NCI-H1930 (cell line): ENCODE results near the gene MOGAT3.

ENCODE experiments used
- DNase-seq, 2 experiments: peaks; one replicate each; lab custom pipeline; 2025; lab: John Stamatoyannopoulos, UW

Gene MOGAT3

DNA sequence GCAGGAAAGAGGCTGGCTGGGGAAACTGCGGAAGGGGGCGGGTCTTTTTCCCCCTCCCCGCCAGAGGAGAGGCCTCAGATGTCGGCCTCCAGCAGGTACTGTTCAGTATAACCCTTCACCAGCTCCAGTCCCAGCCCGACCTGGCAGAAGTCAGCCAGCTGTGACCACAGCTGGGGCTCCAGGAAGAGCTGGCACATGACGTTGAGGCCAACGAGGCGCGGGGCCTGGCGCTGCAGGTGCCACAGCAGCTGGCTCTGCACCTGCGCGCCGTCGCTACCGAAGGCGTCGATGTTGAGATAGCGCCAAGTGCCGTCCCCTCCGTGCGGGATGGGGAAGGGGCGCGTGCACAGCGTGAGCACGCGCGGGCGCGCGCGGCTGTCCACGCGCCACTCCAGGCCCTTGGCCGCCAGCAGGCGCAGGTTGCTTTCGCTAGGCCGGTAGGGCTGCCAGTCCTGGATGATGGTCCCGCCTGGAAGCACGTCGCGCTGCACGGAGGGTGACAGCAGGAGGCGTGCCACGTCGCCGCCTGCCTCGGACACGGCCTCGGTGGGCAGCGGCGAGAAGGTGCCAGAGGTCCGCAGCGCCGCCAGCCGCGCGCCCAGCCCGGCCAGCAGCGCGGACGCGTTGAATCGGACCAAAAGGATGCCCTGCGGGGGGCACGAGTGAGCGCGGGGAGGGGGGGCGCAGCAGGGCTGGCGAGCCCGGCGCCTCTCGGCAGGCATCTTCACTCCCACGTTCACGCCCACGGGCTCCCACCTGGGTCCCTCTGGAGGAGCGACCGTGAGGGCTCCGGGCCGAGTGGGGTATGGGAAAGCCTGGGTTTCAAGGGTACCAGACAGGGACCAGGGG is 28.6 kb downstream of the MOGAT3 start:
- DNase-seq = no peak

DNA sequence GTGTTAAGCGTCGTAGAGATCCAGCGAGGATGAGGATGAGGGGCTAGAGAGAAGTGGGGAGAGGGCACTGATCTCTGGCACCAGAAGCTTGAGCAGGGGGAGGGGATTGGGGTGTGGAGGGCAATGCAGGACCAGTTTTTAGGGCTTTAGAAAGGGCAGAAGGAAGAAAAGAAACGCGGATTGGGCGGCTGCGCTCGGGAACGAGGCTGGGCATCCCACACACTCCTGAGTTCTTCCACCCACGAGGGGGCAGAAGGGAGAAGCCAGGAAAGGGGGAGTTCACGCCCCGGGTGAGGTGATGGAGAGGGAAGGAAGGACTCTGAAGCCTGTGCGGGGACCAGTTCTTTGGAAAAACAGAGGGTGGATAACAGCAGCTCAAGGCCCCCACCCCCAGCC is 29.4 kb downstream of the MOGAT3 start:
- no peak for DNase-seq

DNA sequence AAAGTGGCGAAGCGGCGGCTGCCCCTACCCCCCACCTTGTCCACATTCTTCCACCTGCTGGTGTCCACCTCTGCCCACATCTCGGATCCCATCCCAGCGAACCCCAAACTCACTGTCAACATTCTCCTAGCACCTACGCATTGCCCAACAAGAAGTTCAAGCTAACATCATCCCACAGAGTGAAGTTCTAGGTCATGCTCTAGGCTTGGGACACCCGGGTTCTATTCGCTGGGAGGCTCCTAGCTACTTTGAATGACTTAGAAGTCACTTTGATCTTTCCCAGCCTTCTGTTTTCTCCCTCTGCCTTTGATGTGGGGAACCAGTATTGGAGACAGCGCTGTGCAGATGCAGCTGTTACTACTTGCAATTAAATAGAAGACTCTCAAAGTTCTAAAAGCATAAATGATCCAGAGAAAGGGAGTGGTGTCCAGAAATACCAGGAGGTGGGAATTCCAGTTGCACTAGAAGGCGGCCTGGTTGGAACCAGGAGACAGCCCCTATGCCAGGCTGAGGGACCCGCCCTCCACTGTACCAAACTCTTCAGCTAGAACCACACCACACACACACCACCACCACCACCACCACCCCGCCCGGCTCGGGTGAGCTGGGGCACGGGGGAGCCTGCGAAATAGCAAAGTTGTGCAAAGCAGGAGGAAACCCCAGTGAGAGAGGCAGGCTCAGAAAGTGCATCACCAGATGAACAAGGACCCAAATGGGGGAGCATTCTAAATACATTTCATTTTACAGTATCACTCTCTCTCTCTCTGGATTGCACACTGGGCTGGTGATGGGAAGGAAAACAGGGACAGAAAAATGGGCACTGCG is 30.0 kb downstream of the MOGAT3 start:
- no peak for DNase-seq

DNA sequence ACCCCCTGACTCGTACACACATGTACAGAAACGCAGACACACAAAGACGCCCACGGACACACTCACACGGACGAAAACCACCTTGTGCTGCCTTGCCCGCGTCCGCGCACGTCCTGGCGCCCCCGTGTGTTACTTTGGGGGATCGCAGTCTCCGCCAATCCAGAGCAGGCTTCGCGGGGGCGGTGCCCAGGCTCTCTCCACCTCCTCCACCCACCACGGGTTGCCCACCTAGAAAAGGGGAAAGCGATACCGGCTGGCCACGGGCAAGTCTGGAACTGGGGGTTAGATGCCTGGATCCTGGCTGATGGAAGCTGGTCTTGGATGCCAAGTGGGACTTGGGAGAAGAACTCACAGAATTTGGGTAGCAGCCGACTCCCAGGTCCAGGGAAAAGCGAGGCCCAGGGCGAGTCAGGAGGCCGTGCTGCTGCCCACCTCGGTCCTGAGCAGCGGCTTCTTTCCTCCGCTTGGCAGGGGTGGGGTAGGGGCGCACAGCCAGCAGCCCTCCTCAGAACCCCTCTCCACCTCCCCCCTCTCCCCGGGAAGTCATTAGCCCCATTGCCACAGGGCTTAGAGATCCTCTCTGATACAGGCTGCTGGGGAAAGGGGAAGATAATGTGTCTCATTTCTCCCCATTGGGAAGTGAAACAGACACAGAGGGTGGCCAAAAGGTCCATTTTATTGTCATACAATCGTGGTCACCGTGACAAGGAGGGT is 30.8 kb downstream of the MOGAT3 start:
- peak; percentile 49 to 68 for DNase-seq

DNA sequence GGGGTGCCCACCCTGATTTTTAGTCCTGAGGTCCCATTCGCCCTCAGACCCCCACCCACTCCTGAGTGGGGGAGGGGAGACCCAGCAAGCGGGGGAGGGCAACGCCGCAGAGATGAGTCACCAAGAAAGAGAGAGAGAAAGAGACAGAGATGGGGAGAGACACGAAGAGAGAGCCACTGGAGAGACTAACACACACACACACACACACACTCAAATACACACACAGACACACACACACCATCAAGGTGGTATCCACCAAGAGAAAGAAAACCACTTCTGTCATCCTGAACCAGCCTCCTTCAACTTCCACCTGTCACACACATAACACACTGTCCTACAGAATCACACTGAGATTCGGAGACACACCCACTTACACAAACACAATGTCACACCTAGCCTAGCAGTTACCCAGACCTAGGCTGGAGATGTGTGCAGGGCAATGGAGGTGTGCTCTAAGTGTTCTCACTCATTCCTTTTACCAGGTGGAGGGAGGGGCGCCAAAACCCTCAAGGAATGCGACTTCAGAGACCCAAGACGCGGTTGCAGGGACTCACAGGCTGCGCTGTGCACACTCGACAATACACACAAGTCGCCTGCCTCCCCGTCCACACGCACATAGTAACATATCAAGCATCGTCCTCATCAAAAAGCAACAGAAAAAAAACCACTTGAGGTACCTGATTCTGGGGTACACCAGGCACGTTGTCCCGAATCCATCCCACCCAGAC is 31.6 kb downstream of the MOGAT3 start:
- no peak for DNase-seq

DNA sequence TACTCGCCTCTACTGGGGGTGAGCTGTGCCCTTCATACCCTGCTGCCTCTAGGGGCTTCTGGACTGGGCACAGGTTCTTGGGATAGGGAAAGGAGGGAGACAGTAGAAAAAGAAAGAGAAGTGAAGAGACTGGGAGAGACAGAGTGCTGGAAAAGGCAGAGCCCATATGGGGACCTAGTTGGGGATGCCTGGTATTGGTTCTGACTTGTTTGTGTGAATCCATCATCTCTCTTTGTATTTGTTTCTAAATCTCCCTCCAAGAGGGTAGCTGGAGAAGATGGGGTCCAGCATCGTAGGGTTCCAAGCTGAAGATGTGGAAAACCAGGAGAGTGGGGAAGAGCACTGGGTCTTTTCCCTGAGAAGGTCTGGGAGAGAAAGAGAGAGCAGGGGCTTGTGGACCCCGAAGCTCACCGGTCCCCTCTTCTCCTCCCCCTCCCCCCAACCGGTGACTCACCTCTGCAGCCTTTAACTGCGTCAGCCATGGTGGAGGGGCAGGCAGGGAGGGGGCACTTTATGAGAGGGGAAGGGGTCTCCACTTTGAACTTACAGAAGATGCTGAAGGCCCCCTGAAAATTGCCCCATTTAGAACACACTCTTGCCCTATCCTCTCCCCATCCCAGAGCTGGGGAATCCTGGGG is 32.3 kb downstream of the MOGAT3 start:
- DNase-seq = no peak

DNA sequence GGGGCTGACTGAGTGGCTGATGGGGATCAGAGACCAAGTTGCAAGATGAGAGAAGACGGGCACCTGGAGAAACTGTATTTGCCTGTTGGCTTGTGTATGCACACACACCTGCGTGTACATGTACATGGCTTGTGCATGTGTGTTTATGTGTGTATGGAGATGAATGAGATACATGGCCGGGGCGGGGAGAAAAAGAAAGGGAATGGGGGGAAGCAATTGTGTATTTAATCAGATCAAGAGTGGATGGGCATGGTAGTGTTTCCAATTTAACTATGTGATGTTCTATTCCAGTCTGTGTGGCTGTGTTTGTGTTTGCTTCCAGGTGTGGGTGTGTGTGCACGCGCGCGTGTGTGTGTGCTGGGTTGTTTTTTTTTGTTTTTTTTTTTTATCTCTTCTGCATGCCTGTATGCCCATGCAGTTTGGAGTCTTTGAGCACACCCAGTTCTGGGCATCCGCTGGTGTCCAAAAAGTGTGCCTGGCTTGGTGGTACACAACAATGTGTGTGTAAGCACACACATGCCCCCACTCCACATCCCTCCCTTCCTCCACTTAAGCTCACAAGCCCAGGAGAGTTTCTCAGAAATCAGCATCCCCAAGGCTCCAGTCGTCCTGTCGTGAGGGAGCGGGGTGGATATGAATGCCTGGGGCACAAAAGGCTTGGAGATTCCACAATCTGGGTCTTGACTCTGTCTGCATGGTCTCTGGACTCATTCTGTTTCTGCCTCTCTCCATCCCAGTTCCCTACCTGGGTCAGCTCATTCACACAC is 33.0 kb downstream of the MOGAT3 start:
- DNase-seq = no peak

DNA sequence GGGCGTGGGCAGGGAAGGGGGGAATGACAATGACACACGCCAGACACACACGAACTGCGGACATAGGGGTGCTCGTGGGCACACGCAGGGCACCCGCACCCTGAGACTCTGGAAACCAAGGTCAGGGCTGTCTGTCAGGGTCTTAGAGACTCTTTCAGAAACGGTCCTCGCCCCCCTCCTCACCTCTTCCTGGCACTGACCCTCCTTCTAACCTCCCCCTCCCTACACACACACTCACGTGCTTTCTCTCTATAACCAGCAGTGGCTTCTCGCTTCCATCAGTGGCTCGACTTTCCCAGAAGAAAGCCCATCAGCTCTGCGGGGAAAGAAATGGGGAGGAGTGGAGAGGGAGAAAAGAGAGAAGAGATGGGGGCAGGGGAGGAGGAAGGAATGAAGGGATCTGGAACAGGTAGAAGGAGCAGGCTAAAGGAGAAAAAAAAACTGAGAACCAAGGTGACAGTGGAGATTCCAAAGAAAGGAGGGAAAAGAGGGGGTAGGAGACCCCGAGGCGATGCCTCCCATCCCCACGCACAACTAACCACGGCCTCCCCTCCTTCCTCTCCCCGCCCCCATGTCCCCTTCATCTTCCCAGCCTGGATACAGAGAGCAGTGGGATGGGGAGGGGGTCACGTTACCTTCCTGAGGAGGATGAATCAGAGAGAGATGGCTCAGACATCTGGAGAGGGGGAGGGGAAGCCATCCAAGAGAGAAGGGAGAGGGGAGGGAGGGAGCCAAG is 33.8 kb downstream of the MOGAT3 start:
- DNase-seq = no peak

DNA sequence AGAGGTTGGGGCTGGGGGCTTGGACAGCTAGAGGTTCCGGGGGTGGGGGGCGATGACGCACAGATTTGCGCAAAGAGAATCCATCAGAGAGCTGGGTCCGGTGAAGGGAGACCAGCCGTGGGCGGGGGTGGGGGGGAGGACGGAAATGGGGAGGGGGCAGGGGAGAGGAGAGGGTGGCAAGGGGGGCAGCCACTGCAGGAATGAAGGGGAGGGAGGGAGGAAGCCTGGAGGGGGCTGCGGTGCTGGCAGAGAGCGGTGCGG is 34.3 kb downstream of the MOGAT3 start:
- DNase-seq = no peak

DNA sequence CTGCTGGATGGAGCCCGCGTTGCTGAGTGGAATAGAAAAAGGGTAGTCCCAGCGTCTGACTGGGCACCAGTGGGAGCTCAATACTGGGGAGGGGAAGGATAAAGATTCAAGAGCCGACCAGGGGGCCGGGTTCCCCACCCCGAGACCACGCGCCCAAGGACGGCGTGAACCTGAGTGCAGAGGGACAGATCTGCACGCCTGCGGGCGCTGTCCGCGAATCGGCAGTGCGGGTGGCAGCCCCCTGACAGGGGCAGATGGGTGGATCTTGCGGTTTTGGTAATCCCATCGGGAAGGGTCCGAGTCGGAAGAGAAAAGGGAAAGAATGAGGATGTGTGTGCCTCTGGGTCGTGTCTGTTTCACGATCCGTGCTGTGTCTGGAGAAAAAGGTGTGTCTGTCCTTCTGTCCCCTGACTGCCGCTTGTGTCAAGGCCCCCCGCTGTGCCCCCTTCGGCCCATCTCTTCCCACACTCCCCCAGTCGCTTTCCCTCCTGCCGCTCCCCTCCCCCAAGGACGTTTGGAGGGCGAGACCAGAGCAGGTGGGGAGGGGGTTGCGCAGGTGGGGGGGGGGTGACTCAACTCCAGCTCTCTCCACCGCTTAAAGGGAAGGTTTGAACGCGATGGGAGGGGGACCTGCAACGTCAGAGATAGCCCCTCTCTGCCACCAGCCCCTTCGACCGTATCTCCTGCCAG is 34.7 kb downstream of the MOGAT3 start:
- no peak for DNase-seq

DNA sequence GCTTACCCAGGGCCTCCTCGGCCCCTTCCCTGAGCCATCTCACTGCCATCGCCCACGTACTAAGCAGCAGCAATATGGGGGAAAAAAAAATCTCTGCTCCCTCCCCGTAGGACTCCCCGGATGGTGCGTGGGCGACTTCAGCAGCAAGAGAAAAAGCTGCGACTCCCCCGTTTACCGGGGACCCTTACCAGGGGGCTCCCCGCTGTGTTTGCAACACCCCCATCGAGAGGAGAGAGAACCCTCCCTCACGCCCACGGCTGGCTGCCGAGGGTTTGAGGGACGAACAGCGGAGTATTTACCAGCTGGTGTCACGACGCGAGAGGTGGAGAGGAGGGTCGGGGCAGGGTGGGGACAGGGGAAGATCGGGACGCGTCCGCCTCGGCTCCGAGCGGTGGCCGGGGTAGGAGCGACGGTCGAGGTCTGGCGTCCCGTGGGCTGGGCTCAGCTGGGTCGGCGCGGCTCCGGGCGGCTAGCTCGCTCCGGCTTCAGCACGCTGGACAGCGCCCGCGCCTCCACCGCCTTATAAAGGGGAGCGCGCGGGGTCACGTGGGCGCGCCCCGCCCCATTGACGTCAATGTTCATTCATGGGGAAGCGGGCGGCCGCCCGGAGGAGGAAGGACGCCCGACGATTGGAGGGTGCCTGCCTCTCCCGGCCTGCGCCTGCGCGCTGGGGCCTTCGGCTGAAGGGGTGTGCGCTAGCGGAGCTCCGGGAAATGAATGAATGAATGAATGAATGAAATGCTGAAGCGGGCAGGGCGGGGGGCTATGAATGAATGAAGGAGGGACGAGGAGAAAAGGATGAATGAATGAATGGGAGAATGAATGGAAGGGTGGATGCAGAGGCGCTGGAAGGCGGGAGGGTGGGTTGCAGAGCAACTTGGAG is 35.5 kb downstream of the MOGAT3 start, which contains the start of gene VGF:
Gene VGF, minus strand, starts transcription at position 495 of the 883 bp plus-strand sequence. CDS start 726 bp downstream, outside the sequence.
- DNase-seq = peak; percentile 96 to 97

DNA sequence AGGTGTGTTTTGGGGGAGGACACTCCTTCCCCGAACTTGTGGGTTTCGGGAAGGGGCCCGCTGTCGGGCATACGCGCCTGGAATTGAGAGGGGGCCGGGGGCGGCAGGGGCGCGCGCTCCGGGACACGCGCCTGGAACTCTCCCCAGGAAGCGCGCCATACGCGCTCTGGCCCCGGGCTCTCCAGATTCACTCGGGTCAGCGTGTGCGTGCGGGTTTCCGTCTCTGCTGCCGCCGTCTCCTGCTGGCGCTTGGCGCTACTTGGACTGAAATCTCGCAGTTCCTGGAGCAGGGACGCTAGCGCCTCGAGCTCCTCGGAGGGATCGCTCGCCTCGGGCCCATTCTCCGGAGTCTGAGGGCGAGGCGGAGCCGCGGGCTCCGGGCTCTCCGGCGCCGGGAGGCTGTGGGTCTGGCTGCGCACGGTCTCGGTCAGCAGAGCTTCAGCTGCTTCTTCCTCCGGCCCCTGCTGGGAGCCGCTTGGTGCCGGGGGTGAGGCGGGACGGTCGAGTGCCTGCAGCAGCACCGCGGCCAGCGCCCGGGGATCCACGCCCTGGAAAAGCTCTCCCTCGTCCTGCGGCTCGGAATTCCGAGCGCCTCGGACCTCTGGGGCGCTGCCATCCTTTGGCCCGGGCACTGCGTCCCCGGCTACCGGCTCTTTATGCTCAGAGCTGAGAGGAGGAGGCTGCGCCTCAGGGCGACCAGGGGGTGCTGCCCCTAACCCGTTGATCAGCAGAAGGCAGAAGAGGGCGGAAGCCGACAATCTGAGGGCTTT is 36.6 kb downstream of the MOGAT3 start:
- no peak for DNase-seq

DNA sequence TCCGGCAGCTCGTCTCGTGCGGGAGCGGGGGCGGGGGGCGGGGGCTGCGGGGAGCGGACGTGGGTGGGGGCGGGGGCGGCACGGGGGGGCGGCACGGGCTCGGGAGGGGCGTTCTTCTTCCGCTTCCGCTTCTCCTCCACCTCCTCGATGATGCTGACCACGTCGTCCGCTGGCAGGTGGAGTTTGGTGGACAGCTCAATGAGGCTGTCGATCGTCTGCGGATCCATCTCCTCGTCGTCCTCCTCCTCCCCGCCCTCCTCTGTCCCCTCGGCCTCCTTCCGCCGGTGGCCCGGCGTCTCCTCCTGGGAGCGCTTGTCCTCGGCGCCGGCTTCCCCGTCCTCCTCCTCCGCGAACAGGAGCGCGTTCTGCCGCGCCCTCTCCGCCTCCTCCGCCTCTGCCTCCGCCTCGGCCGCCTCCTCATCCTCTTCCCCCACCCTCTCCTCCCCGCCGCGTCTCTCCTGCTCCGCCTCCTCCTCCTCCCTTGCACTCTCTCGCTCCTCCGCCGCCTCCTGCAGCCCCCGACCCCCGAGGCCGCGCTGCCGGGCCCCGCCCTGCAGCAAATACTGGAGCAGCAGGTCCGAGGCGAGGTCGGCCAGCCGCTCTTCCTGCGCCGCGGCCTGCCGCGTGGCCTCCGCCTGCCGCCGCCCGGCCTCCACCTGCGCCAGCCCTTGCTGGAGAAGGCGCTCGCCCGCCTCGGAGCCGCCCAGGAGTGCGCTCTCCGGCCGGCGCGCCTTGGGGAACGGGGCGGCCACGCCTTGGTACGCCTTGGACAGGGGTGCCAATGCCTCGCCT is 37.4 kb downstream of the MOGAT3 start:
- peak; percentile 71 to 74 for DNase-seq

DNA sequence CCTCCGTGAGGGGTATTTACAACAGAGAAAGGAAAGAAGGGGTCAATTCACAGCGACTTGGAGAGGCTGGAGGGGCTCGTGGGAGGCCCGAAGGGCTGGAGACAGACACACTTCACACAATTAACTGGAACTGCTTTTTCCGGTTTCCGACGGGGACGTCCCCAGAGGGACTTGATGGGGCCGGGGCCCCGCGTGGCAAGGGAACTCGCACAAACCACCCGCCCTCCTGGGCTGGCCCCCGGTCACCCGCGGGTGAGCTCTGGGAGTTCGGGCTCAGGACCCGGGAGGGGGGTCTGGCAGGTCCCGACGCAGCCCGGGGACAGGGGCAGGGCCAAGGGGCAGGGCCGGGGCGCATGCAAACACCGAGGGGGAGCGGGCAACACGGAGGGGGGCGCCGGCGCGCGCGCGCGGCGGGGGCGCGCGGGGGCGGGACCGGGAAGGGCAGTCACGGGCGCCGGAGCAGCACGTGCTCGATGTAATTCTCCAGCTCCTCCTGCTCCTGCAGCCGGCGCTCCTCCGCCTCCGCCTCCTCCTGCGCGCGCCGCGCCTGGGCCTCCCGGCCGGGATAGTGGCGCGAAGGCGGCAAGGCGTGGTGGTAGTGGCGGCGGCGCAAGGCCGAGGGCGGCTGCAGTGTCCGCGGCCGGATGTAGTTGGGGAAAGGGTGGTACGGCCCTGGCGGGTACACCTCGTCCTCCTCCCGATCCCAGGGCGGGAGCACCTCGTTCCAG is 38.1 kb downstream of the MOGAT3 start:
- DNase-seq = peak; percentile 71 to 74

DNA sequence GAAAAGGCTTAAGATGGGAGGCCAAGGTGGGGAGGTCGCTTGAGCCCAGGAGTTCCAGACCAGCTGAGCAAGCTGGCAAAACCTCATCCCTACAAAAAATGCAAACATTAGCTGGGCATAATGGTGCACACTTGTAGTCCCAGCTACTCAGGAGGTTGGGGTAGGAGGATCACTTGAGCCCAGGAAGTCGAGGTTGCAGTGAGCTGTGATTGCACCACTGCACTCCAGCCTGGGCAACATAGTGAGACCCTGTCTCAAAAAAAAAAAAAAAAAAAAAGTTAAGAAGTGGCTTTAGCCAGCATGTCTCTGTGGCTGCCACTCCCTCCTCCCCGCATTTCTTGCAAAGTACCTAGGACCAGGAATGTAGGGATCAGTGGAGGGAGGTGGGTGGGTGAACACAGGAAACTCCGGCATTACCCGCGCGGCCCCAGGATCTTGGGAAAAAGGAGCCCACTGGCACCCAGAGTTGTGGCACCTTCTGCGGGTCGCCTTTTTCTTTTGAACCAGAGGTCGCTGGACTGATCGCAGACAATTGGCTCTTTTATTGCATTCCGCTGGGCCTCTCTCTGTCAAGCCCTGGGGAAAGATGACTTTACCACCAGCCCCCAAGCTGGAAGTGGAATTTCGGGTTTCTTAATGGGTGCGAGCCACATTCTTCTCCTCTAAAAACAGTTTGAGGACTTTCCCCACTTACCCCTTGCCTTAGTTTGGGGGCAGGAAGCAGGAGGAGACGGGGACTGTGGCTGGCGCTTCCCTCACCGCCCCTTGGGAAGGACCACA is 39.0 kb downstream of the MOGAT3 start:
- no peak for DNase-seq
